Measurements from ENCODE around the gene CAMTA1.

GRCh38 chr1:7707527-7707926 is 922.3 kb downstream of the CAMTA1 start:
- TF ChIP-seq CTCF (conservative IDR thresholded peaks at IDR 0.05; ENCODE audit: low read depth, low read length) (no peak), EZH2 (IDR thresholded peaks at IDR 0.05; ENCODE audit: borderline replicate concordance, low read depth, low read length, poor library complexity, severe bottlenecking) (no peak)

Measured in A673 (cell line).